Activated CD8-positive, alpha-beta memory T cell treated with anti-CD3 and anti-CD28 coated beads for 1 hour (primary cell): ENCODE data around the gene CACNA1A.
"Not testable (repeated sequence)": the region's sequence is repeated elsewhere in the genome, so short reads cannot be mapped to it uniquely, and the experiment has no call there.

Experiments
- DNase-seq, 2 donors: peaks; one replicate each; pipeline ENCODE4 v3.0.0-alpha.2; 2020; ENCODE audit warnings: low read depth in 1 of 2; ENCODE audit errors: extremely low read depth in 1 of 2

CACNA1A gene

DNA sequence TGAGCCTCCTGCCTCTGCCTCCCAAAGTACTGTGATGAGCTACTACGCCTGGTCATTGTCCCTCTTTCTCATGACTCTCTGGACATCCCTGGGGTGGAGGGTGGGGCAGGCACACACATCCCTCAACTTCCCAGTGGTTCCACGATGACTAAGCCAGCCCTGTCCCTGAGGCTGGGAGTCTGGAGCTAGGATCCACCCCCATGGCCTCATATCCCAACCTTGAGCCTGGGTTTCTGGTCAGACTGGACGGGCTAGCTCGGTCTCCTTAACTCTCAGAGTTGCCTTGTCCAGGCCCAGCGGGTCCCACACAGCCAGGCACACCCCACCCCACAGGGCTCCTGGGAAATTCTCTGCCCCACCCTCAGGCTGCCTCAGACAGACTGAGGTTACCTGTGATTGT, 336.5 kb downstream of the CACNA1A start:
- no peak for DNase-seq

DNA sequence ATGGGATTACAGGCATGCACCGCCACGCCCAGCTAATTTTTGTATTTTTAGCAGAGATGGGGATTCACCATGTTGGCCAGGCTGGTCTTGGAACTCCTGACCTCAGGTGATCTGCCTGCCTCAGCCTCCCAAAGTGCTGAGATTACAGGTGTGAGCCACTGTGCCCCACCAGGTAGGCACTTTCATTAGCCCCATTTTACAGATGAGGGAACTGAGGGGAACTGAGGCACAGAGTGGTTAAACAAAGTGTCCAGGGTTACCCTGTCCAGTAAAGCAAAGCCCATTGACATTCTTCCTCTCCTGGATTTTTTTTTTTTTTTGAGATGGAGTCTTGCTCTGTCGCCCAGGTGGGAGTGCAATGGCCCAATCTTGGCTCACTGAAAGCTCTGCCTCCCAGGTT, 340.1 kb downstream of the CACNA1A start:
- not testable (repeated sequence) for DNase-seq

DNA sequence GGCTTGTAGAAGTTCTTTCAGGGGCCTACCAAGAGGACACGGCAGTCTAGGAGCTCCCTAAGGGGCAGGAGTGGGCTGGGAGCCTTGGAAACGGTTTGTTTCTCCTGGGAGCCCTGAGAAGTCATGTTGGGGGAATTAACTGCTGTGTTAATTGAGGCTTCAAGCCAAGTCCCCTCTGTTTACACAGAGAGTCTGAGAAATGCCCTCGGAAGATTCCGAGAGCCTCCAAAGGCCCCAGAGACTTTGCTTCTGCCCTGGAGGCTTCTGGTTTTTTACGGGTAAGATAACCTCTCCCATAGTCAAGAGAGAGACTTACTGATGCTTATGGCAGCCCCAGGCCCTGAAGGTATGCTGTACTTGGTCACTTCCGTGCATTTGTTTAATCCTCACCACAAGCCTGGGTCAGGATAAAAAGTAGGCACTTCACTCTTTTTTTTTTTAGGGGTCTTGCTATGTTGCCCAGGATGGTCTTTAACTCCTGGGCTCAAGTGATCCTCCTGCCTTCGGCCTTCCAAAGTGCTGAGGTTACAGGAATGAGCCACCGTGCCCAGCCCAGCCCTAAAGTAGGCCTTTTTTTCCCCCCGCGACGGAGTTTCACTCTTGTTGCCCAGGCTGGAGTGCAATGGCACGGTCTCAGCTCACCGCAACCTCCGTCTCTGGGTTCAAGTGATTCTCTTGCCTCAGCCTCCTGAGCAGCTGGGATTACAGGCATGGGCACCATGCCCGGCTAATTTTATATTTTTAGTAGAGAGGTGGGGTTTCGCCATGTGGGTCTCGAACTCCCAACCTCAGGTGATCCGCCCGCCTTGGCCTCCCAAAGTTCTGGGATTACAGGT, 340.9 kb downstream of the CACNA1A start:
- no peak for DNase-seq

DNA sequence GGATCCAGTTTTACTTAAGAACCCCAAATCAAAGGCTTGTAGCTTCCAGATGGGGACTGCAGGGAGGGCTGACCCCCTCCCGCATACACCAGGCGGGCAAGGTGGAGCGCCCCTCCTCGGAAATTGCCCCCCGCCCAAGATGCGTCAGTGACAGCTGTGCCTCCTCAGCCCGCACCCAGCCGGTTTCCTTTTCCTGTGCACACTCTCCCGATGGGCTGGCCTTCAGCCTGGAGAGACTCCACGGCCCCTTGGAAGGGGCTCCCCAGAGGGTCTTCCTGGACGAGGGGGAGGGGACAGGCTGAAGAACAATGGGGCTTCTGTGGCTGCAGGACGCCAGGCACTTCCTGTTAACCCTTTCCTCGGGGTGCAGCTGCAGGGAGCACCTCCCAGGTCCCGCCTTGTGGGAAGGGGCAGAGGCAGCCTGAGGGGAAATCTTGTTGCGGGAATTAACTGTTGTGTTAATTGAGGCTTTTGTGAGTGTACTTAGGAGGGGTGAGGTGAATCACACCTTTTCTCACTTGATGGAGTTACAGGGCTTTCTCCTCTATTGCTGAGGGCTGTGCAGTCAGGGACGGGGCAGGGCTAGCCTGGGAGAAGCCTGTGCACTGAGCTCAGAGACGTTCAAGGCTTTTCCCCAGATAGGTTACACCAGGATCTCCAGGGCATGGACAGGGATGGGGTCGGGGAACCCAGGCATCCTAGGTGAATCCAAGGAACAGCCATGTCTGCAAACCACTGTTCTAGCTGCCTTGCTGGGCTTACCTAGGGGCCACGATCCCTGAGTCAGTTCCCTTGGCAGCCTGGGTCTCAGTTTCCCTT, 341.7 kb downstream of the CACNA1A start:
- no peak for DNase-seq

DNA sequence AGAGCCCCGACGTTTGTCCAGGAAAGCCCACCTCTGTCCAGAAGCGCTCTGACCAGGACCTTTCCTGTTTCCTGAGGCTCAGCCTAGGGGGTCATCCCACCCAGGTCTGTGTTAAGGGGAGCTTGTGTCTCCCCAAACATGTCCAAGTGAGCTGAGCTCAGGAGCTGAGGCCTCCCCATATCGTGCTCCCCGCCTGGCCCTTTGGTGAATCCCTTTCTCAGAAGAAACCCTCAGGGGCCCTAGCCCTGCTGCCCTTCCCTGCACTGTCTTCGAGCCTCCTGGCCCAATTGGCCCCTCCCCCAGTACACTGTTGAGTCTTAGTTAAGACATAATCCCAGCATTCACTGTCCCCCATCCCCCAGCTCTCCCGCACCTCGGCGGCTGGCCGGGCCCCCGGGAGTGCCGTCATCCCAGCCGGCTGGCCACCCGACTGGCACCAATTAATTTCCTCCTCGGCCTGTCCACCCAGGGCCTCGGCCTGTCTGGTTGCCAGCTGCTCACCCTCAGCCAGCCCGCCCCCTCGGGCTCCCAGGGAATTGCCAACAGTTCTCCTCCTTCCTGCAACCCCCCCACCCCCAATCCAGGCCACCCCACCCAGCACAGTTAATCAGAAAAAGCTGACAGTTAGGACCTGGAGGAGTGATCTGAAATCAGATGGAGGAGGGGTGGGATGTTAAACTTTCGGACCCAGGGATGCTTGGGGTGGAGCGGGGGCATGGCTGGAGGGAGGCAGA, 342.5 kb downstream of the CACNA1A start:
- DNase-seq: no peak

DNA sequence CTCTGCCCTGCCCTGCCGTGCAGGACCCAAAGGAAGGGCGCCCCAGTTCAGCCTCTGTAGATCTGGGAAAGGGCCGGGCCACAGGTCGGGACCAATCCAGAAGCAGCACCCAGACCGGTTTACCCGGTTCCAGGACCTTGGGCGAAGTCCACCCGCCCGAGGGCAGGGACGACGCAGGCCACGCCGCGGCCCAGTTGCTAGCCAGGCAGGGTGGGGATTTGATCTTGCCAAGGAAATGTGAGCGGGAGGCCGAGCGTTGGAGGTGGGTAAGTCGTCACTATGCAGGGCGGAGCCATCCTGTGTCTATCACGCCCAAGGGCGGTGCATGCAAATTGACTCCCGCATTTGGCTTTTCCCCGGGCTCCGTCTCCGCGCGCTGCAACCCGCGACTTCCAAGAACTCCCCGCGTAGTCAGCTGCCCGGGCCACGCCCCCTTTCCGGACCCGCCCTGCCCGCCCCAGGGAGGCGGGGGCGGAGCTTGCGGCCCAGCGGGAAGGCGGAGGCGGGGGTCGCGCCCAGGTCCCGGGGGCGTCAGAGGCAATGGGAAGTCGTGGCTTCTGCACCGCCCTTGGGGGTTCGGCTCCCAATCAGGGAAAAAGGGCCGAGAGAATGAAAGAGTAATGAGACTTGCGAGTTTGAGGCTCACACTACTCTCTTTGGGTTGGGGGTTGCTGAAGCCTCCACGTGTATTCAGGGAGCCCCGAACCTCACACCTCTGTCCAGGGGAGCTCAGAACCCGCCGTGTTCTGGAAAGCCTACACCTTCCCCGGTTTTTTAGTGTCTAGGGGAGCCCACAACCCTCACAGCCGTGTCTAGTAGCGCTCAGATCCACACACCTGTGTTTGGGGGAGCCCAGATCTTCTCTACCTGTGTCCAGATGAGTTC, 343.3 kb downstream of the CACNA1A start:
- peak; percentile 60 to 78 for DNase-seq

DNA sequence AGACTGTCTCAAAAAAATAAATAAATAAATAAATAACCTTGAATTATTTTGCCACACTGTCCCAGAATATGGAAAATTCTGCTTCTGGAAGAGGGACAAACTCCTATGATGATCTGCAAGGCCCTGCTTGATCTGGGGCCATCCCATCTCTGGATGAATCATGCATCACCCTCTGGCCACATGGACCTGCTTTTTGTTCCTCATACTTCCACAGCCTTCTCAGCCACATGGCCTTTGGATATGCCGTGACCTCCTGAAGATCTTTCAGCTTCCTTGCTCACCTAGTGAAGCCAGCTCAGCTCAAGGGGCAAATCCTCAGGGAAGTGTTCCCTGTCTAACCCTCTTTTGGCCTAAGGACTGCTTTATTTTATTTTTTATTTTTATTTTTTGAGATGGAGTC, 345.7 kb downstream of the CACNA1A start:
- no peak for DNase-seq

DNA sequence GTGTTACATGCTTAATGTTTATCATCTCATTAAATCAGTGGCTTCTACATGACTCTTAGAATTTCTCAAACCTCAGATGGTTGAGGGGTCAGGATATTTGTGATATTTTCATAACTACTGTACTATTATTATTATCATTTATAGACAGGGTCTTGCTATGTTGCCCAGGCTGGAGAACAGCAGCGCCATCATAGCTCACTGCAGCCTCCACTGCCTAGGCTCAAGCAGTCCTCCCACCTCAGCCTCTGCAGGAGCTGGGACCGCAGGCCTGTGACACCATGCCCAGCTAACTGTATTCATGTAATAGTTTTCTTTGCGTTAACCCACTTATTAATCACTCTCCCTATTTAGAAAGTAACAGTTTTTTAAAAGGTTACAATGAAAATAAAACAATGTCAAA, 346.6 kb downstream of the CACNA1A start:
- no peak for DNase-seq
